ENCODE results near the gene PGP. TPM values are rescaled to one million over a fixed set of nuclear protein-coding genes. Genes with fewer than 3 reads are reported as not detected.

PGP gene
- total RNA-seq, 1 experiment from 2014 or later = 48.7 TPM

DNA sequence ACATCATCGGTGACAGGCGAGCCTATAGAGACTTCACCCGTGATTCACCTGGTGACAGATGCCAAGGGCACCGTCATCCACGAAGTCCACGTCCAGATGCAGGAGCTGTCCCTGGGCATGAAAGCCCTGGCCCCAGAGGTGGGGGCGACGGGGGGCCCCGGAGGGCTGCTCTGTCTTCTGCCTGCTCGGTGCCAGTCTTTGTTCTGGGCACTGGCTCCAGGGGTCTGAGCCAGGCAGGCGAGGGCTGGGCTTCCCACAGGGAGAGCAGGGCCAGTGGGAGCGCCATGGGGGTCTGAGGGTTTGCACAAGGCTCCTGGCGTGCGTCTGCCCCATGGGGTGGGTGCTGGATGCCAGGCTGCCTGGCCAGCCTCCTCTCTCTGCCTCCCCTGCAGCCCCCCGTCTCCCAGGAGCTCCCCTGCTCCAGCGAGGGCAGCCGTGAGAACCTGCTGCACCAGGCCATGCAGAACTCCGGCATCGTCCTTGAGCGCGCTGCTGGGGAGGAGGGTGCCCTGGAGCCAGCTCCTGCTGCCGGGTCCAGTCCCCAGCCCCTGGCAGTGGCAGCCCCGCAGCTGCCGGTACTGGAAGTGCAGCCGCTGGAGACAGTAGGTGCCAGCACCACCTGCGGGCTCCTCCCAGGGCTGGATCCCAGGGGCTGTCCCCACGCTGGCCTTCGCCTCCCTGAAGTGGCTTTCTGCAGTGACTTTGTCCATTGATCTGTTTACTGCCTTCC lies 18.6 kb upstream of the PGP start:
- DNase-seq (ENCODE audit: low read depth, low spot score) (no peak), ATAC-seq (no peak)
- Histone ChIP-seq H3K36me3 (ENCODE audit: control insufficient read depth, insufficient read depth, low read length) (peaks cover 5% of the 10 kb centered on the region; the same call in 1 of the 2 replicates), H3K27ac (ENCODE audit: low read length) (no peak overlapping the region), H3K4me3 (ENCODE audit: low read depth in 2 of 2, low read length in 2 of 2) (no peak overlapping the region), H3K9me3 (ENCODE audit: control insufficient read depth, insufficient read depth, low read depth, low read length) (no peaks in the 10 kb centered on the region), H3K27me3 (ENCODE audit: control insufficient read depth, insufficient read depth, low read length) (no peaks in the 10 kb centered on the region), H3K4me1 (ENCODE audit: control insufficient read depth, insufficient read depth, low read length) (peaks cover 5% of the 10 kb centered on the region; the same call in 1 of the 2 replicates)
- ChIA-PET POLR2A (no interaction called here), CTCF (no interaction called here)
- intact Hi-C loops (cut with micrococcal nuclease; ENCODE audit: unreplicated experiment) = no loop called here
- in situ Hi-C loops (cut with HindIII; ENCODE audit: low pct_unique_long_range_greater_than_20kb, low sequenced_read_pairs) = no loop called here
- TF ChIP-seq TCF7L2 (IDR thresholded peaks at IDR 0.05; ENCODE audit: low read depth, low read length) = no peak
- TF ChIP-seq, protein P1, sequence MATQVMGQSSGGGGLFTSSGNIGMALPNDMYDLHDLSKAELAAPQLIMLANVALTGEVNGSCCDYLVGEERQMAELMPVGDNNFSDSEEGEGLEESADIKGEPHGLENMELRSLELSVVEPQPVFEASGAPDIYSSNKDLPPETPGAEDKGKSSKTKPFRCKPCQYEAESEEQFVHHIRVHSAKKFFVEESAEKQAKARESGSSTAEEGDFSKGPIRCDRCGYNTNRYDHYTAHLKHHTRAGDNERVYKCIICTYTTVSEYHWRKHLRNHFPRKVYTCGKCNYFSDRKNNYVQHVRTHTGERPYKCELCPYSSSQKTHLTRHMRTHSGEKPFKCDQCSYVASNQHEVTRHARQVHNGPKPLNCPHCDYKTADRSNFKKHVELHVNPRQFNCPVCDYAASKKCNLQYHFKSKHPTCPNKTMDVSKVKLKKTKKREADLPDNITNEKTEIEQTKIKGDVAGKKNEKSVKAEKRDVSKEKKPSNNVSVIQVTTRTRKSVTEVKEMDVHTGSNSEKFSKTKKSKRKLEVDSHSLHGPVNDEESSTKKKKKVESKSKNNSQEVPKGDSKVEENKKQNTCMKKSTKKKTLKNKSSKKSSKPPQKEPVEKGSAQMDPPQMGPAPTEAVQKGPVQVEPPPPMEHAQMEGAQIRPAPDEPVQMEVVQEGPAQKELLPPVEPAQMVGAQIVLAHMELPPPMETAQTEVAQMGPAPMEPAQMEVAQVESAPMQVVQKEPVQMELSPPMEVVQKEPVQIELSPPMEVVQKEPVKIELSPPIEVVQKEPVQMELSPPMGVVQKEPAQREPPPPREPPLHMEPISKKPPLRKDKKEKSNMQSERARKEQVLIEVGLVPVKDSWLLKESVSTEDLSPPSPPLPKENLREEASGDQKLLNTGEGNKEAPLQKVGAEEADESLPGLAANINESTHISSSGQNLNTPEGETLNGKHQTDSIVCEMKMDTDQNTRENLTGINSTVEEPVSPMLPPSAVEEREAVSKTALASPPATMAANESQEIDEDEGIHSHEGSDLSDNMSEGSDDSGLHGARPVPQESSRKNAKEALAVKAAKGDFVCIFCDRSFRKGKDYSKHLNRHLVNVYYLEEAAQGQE (IDR thresholded peaks at IDR 0.05; ENCODE audit: insufficient read depth in 1 of 2, low read depth in 2 of 2, low read length in 1 of 2) = no peak
- TF ChIP-seq, protein P2, sequence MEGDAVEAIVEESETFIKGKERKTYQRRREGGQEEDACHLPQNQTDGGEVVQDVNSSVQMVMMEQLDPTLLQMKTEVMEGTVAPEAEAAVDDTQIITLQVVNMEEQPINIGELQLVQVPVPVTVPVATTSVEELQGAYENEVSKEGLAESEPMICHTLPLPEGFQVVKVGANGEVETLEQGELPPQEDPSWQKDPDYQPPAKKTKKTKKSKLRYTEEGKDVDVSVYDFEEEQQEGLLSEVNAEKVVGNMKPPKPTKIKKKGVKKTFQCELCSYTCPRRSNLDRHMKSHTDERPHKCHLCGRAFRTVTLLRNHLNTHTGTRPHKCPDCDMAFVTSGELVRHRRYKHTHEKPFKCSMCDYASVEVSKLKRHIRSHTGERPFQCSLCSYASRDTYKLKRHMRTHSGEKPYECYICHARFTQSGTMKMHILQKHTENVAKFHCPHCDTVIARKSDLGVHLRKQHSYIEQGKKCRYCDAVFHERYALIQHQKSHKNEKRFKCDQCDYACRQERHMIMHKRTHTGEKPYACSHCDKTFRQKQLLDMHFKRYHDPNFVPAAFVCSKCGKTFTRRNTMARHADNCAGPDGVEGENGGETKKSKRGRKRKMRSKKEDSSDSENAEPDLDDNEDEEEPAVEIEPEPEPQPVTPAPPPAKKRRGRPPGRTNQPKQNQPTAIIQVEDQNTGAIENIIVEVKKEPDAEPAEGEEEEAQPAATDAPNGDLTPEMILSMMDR (IDR thresholded peaks at IDR 0.05) = no peak
- no peak for TF ChIP-seq SIN3A (IDR thresholded peaks at IDR 0.05; ENCODE audit: borderline replicate concordance, insufficient read depth, low read depth, low read length)
- TF ChIP-seq POLR2AphosphoS5 (IDR thresholded peaks at IDR 0.05; ENCODE audit: low read depth, low read length) = no peak
- BruUV-seq (replicated peaks) = no TSS peak

DNA sequence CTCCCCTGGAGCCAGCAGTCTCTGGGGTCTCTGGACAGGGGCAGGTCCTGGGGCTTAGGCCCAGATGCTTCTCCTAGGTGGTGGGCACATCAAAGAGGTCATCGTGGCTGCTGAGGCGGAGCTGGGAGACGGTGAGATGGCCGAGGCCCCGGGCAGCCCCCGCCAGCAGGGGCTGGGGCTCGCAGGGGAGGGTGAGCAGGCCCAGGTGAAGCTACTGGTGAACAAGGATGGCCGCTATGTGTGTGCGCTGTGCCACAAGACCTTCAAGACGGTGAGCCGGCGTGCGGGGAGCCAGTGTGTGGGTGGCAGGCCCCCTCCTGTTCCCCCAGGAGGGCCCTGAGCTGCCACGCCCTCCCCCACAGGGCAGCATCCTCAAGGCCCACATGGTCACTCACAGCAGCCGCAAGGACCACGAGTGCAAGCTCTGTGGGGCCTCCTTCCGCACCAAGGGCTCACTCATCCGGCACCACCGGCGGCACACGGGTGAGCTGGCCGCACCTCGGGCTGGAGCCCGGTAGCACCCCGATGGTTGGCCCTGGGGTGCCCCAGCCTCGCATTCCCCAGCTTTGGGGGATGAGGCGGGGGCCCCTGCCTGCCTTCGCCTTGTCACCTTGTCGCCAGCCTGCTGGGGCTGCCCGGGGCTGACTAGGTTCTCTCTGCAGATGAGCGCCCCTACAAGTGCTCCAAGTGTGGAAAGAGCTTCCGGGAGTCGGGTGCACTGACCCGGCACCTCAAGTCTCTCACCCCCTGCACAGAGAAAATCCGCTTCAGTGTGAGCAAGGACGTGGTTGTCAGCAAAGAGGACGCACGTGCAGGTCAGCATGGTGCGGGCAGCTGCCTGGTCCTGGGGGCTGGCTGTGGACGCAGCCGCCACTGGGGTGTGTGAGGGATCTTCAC lies 17.7 kb upstream of the PGP start:
- POLR2A ChIA-PET = no interaction called here
- TF ChIP-seq, protein P2 (IDR thresholded peaks at IDR 0.05) = no peak
- TF ChIP-seq TCF7L2 (IDR thresholded peaks at IDR 0.05; ENCODE audit: low read depth, low read length) = no peak
- TF ChIP-seq POLR2AphosphoS5 (IDR thresholded peaks at IDR 0.05; ENCODE audit: low read depth, low read length) = no peak
- no peak for TF ChIP-seq SIN3A (IDR thresholded peaks at IDR 0.05; ENCODE audit: borderline replicate concordance, insufficient read depth, low read depth, low read length)
- TF ChIP-seq, protein P1 (IDR thresholded peaks at IDR 0.05; ENCODE audit: insufficient read depth in 1 of 2, low read depth in 2 of 2, low read length in 1 of 2) = no peak
- CTCF ChIA-PET = no interaction called here
- H3K27ac ChIP-seq (ENCODE audit: low read length) = no peak overlapping the region
- no TSS peak for BruUV-seq (replicated peaks)
- H3K36me3 ChIP-seq (ENCODE audit: control insufficient read depth, insufficient read depth, low read length) = peaks cover 5% of the 10 kb centered on the region; the same call in 1 of the 2 replicates
- no peak for DNase-seq (ENCODE audit: low read depth, low spot score)
- H3K4me1 ChIP-seq (ENCODE audit: control insufficient read depth, insufficient read depth, low read length) = peaks cover 5% of the 10 kb centered on the region; the same call in 1 of the 2 replicates
- no peaks in the 10 kb centered on the region for H3K27me3 ChIP-seq (ENCODE audit: control insufficient read depth, insufficient read depth, low read length)
- H3K9me3 ChIP-seq (ENCODE audit: control insufficient read depth, insufficient read depth, low read depth, low read length) = no peaks in the 10 kb centered on the region
- in situ Hi-C loops (cut with HindIII; ENCODE audit: low pct_unique_long_range_greater_than_20kb, low sequenced_read_pairs) = no loop called here
- ATAC-seq = no peak
- intact Hi-C loops (cut with micrococcal nuclease; ENCODE audit: unreplicated experiment) = no loop called here
- no peak overlapping the region for H3K4me3 ChIP-seq (ENCODE audit: low read depth in 2 of 2, low read length in 2 of 2)
